Activated T-cell treated with anti-CD3 and anti-CD28 coated beads for 48 hours (primary cell): Measurements from ENCODE around the gene SH3RF3.

Experiments used
- DNase-seq: peaks from one replicate; pipeline ENCODE4 v3.0.0-alpha.2; 2020; ENCODE audit warnings: low read depth

Gene SH3RF3

DNA sequence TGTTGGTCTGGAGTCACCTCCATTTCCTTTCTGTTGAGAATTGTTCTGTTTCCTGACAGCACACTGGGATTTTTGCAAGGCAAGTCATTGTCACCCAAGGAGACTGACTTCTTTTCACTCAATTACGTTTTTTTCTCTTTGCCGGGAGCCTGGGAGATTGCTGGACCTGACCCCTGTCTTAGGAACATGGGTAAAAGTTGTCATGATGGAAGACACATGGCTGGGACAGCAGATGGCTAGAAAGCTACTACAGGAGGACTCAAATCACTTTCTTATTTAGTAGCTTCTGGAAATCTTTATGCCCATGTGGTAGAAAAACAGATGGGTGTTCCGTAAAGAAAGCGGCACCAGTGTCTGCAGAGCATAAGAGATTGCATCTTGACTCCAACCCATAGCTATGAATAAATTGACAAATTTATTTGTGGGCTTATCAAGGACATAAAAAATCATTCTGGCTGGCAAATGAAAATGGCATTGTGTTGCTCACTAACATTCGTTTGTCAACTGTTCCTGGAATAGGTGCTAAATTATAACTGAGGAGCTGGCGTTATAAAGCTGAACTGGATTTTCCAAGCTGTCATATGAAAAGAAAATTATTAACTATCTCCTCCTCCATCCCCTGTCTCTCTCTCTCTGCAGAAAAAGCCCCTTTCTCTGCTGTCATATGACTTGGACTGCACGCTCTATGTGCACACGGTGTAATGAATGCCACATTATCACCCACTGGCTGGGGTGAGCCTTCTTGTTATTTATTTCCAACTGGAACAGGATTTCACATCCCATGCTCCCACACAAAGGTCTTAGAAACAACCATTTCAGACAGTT is 159.8 kb downstream of the SH3RF3 start:
- DNase-seq: no peak

DNA sequence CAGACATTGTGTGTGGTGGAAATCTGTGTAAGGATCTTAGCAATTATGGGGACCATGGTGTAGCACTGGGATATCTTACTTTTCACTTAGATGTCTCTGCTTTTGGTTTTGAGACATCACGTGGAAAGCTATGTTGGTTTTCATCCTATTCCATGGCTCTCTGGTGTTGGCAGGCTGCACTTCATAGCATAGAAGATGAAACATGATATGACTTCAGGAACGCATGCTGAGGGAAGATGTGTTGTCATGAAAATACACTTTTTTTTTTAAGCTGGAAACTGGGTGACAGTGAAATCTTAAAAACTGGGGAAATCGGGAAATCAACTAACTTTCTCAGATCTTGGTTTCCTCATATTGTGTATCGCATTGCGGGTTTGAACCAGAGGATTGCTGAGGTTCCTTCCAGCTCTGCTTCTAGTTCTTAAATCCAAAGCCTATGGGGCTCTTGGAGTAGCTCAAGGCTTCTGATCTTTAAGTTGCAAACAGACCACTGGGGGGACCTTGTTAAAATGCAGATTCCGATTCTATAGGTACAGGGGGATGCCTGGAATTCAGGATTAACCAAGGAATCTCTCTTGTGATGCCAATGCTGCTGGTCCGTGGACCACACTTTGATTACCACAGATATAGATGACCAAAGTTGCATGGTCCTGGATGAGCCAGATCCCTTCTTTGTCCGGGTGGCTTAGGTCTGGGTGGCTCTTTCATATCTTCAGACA is 160.7 kb downstream of the SH3RF3 start:
- no peak for DNase-seq

DNA sequence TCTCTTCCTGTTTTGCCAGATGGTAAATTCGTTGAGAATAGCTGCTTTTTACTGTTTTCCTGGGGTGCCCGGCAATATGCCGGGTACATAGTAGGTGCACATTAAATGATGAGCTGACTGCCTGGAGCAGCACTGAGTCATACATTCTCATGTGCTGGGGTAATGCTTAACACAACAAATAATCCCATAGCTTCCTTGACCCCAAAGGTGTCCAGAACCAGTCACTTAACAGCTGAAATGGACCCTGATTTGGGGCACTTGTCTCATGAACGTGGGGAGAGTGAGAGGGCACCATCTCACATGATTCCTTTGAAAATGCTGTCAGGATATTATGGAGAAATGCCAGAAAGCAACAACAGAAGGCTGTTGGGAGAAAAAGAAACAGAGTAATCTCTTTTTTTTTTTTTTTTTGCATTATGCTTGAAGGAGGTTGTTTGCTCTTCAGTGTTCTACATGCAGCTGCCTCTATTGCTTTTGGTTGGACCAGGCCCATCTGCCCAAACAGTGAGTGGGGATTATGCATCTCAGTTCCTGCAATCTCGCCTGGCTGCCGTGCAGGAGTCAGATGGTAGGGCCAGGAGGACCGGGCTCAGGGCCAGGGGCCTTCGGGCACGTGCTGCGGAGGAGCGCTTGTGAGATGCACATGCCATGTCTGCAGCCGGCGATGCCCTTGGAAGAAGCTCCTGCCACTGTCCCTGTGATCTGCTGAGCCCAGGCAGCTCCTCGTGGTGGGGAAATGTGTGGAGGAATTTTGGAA is 162.1 kb downstream of the SH3RF3 start:
- DNase-seq: no peak

DNA sequence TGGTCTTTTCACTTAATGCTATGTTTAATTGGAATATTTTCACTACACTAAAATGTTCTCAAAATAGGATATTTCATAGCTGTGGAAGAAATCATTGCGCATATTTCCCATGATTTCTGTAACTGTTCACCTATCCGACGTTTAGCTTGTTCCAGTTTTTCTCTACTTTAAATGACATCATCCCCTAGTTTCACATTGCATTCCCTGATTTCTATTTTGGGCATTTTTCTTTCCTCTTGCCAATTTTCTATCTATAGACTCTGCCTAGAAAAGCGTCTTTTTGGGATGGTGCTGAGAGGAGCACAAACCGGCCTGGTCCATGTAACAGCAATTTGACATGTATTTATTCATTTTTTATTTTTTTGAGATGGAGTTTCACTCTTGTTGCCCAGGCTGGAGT is 163.4 kb downstream of the SH3RF3 start:
- DNase-seq: no peak

DNA sequence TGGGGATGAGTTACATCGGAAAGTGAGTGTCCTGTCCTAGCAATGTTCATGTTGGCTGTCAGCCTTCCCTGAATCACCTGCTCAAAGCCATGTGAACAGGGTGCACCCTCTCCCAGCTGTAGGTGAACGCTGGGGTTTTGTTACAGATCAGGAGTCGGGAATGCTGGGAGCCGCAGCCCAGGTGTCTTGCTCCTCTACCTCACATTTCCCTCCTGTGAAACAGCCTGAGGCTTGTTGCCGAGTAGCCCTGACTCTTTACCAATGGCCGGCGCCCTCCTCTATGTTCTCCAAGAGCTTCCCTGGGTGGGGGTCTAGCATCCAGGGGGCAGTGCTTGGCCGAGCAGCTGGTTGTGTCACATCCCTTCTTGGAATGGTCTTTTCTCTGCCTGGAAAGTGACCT is 164.7 kb downstream of the SH3RF3 start:
- no peak for DNase-seq

DNA sequence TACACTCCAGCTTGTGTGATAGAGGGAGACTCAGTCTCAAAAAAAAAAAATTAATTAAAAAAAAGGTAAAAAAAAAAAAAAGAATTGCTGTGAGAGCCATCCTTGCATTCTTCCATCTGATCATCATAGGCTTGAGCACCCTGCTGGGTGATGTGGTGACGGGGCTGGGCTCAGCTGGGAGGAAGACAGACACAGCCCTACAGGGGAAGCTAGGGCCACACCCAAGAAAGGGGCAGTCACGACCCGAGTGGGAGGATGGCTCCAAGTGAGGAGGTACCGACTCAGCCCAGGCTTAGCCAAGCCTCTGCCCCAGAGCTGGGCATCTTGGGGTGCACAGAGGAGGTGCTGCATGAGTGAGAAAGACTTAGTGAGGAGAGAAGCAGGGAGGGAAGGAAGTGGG is 165.5 kb downstream of the SH3RF3 start:
- no peak for DNase-seq

DNA sequence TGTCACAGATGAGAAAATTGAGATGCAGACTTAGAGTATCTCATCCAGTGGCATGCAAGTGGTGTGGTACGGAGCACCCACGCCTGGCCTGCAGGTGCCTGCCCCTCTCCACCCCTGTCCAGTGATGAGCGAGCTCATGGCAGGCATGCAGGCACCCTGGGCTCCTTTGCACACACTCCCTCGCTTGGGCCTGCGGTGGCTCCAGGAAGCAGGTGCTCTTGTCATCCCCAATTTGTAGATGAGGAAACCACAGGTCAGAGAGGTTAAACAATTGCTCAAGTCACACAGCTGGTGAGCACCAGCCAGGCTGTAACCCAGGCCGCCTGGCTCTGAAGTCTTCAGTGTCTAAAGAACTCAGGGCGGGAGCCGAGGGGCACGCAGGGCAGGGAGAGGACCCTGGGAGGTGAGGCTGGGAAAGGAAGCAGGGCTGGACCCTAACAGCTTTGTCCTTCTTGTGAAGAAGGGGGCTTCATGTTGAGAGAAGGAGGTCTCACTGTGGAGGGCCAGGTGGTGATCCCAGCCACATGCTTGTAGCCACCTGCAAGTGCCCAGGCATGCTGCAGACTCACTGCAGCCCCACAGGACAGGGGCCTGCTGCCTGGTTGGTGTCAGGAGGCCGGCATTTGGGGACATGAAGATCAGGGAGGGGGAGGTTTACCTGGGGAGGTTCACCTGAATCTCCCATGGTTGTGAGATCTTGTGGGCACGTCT is 166.2 kb downstream of the SH3RF3 start:
- no peak for DNase-seq

DNA sequence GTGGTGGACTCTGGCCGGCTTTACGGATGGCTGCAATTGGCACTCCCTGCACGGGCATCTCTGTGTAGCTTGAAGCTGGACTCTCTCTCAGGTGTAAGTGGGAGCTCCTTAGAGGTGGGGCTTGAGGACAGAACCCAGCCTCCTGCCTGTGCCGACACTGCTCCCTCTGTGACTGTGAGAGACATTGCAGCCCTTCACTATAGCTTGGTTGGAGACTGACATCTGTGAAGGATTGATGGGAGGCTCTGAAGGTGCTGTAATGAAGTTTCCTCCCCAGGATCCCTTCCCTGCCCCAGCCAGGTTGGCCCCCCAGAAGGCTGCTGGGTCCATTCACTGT is 166.7 kb downstream of the SH3RF3 start:
- no peak for DNase-seq

DNA sequence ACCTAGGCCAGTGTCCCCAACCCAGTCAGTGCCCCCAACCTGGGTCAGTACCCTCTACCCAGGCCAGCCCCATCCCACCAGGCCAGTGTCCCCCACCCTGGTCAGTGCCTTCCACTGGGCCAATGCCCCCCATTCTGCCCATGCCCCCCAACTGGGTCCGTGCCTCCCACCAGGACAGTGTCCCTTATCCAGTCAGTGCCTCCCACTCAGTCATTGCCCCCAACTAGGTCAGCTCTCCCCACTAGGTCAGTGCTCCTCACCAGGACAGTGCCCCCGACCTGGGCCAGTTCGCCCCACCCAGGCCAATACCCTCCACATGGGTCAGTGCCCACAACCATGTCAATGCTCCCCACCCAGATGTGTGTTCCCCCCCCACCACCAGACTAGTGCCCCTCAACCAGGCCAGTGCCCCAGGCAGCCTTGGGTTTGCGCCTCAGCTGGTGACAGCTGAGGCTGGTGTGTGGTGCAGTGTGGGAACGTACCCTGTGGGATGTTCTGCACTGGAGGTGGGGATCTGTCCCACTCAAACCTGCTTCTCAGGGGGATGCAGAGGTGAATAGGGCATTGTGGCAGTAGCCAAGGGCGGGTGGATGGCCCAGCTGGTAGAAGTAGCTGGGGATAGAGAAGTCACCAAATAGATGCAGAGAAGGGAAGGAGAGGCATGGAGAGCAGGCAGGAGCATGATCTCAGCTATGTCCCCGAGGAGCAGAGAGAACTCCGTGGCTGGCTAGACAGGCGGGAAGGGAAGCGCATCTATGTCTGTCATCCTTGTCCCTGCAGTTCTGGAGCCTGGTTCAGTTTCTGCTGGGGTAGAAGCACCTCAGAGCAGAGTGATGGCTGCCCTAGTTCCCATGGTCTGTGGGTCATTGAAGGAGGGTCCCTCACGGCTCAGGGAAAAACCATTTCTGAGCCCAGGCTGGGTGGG is 168.8 kb downstream of the SH3RF3 start:
- no peak for DNase-seq

DNA sequence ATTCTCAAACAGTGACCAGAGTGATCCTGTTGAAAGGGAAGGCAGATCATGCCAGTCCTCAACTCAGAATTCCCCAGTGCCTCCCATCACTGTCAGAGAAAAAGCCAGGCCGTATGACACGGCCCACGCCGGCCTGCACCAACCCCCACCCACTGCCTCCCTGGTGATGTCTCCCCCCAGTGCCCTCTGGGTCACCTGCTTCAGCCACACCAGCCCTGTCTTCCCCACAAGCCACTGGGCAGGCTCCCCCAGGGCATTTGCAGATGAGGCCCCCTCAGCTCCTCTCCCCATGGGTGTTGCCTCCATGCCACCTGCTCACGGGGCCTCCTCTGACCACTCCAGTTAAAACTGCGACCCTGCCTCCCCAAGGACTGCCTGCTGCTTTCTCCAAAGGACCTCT is 169.8 kb downstream of the SH3RF3 start:
- DNase-seq: no peak

DNA sequence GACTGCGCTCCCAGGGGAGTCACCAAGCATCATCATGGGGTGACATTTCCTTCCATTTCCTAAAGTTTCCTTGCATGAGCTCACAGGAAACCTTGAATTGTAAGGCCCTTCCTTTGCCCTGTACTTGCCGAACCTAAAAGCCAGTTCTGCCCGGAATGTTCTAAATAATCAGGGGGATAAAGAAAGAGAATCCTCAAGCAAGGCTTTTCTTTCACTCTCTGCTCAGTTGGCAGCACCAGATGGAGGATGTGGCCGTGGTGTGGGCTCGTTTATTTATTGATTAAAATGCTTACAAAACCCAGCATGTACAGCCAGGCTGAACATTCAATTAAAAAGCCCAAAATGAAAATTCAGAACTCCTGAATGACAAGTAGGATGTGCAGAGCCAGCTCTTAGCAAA is 170.5 kb downstream of the SH3RF3 start:
- DNase-seq: no peak

DNA sequence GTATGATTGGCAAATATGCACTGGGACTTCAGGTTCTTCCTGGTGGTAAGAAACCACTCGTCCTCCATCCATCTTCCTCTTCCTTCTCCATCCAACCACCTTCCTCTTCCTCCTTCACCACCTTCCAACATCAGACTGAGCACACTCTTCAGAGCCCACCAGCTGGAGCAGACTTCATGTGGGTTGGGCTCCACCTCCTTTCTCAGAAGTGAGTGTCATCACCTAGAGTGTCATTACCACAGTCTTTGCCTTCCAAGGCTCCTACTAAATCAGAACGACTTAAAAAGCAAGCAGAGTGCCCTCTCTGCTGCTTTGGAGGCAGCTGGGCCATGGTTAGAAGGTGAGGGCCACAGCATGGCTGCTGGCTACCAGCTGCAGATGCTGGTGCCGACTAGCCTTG is 171.6 kb downstream of the SH3RF3 start:
- DNase-seq: no peak

DNA sequence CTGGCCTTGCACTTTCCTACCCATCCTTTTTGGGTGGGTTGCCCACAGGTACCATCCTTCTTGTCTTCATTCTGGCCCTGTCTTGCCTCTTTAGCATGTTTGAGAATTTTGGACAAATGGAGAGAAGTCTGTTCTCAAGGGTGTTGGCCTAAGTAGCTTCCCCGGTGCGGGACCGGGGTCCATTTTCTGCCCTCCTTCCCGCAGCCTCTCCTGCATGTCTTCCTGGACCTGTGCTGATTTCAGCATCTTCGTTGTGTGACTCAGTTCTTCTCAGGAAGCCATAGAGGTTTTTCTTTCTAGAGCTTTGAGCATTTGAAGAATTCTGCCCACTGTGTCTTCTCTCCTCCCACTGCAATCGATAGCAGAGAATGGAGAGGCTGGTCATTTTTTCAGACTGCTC is 172.7 kb downstream of the SH3RF3 start:
- no peak for DNase-seq

DNA sequence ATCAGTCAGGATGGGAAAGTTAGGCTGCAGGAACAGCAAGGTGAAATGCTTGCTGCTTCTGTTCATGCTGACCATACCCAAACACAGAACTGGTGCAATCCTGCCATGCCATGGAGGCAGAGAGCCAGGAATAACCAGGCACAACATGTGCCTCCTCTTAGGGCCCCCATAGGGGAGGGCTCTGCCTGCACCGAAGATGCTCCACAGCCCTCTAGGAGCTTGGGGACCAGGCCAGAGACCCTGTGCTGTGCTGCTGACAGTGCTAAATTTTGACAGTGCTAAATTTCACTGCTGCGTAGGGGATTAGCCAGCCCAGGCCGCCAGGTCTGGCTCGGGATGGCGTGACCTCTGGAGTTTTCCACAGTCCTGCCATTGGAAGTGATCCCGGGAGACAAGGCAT is 173.3 kb downstream of the SH3RF3 start:
- no peak for DNase-seq

DNA sequence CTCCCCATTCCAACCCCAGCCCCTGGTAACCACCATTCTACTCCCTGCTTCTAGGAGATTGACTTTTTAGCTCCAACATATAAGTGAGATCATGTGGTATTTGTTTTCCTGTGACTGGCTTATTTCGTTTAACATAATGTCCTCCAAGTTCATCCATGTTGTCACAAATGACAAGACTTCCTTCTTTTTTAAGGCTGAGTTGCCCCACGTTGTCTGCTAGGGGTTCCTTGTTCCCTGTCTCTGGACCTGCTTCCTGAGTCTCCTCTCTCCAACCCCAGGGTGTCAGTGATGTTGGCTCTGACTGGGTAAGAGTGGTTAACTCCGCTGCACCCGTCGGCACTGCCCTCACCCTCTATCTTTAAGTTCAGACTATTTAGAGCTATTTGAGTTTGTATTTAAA is 175.2 kb downstream of the SH3RF3 start:
- no peak for DNase-seq

DNA sequence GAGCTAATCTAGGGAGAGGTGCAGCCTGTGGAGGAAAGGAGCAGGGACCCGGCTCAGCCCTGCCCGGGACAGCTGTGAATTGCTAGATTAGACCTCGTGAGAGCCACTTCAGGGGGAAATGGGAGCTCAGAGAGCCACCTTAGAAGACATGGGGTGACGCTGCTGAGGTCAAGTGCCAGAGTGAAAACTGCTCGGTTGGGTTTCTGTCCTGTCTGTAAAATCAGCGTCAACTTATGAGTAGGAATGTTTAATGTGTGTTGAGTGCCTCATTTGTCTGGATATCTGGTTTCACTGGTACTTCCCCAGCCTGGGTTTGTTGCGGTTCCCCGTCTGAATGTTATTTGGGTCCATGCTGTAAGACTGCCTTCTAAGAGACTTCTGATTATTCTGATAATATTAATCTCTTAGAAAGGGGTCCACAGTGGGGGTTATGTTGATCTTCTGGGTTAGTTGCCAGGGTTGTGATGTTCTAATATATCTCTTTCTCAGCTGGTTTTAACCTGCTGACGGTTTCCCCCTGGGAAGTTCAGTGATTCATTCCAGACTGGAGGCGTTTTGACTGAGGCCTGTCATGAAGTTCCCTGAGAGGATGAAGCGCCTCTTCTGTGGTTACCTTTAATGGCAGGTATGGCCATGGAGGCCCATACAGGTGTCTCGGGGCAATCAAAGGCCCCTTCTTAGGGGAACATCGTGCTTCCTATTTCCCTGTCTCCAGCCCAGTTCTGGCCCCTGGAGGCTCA is 175.9 kb downstream of the SH3RF3 start:
- DNase-seq: no peak

DNA sequence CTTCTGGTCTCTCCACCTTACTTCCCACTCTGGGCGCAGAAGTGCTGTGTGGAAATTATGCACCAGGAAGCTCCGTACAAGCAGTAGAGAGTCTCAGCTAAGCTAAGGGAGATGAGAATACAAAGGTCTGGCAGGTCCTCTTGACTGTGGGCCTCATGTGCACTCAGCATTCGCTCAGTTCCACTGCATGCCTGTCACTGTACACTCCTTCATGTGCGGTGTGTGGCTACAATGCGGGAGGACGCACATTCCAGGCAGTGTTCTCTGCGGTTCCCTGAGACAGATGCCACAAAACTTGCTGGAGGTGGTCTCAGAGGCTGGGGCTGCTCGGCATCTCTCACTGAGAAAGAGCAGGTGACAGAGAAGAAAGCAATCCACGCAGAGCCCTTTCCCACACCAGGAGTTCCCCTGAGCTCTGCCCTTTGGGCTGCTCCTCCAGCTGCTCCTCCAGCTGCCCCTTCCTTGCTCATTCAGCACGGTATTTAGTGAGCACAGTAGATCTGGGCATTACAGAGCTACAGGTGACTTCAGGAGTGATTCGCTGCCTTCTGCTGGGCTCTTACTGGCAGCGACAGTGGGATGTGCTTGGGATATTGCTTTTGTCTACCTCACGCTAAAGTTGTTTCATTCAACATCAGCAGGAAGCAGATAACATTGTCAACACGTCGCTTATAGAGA is 176.6 kb downstream of the SH3RF3 start:
- DNase-seq: no peak

DNA sequence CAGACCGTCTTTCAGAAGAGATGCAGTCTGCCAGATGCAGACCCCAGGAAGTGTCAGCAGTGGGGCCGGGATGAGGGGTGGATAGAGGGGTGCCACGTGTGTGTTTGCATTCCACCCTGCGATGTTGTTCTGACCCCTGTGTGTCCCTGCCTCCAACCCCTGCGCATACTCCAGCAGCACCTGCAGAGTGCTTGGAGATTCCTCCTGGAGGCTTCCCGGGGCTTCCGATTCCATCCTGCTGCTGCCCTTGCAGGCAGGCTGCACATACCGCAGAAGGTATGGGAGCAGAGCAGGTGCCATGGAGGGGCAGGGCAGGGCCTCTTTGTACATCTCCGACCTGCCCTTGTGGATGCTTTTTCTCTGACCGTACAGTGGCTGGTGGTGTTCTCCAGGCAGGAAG is 177.2 kb downstream of the SH3RF3 start:
- no peak for DNase-seq

DNA sequence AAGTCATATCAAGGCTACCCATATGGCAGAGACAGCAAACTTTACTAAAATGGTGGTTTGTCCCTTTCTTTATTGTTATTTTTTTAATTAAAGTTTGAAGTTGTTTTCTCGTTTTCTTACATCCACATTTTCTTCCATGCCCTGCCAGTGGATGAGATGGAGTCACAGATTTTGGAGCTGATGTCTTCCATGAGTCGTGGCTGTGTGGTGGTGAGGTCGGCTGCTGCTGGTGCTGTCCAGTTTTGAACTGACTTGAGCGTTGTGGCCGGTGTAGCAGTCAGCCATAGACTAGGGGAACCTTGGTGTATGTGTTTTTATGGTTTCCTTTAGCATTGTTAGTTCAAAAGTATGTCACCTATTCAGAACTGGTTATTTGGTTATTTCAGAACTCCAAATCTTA is 182.8 kb downstream of the SH3RF3 start:
- DNase-seq: no peak

DNA sequence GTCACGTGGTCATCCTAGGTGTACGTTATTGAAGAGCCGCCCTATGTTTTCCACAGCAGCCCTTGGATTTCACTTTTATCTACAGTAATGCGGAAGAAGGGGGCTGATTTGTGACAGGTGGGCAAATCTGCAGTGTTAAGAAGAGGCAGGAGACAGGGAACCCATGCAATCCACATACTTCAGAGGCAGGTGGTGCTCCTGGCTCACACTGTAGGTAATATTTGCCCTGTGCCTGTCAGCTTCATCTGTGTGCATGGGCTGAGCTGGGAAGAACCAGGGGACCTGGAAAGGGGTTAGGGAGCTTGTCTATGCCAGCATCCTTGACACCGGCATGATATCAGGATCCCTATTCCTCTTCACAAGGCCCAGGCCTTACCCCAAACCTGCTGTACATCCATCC is 183.9 kb downstream of the SH3RF3 start:
- no peak for DNase-seq
